COLO668 (cell line): ENCODE data around the gene PCCA.

Experiments
- DNase-seq: peaks from one replicate; lab custom pipeline; 2025; ENCODE audit not compliant: unreplicated experiment; lab: John Stamatoyannopoulos, UW

PCCA gene

GRCh38 chr13:100398360-100398759 is 309.5 kb downstream of the PCCA start:
- no peak for DNase-seq

GRCh38 chr13:100399455-100399854 is 310.6 kb downstream of the PCCA start:
- no peak for DNase-seq

GRCh38 chr13:100403675-100404074 is 314.8 kb downstream of the PCCA start:
- DNase-seq, result no peak

- no peak for DNase-seq
Measured at GRCh38 chr13:100409132-100409531, 320.2 kb downstream of the PCCA start.

- DNase-seq, result no peak
Measured at GRCh38 chr13:100423375-100423774, 334.5 kb downstream of the PCCA start.

GRCh38 chr13:100428986-100429385 is 340.1 kb downstream of the PCCA start:
- DNase-seq, result no peak

GRCh38 chr13:100432611-100433010 is 343.7 kb downstream of the PCCA start:
- no peak for DNase-seq

- no peak for DNase-seq
Measured at GRCh38 chr13:100433475-100433874, 344.6 kb downstream of the PCCA start.

- DNase-seq, result no peak
Measured at GRCh38 chr13:100434010-100434763, 345.3 kb downstream of the PCCA start.

- no peak for DNase-seq
Measured at GRCh38 chr13:100436099-100436498, 347.2 kb downstream of the PCCA start.

GRCh38 chr13:100438059-100438788 is 349.3 kb downstream of the PCCA start:
- DNase-seq, result no peak

GRCh38 chr13:100439247-100439970 is 350.5 kb downstream of the PCCA start:
- no peak for DNase-seq

GRCh38 chr13:100440751-100441425 is 352.0 kb downstream of the PCCA start:
- no peak for DNase-seq

- no peak for DNase-seq
Measured at GRCh38 chr13:100442095-100442832, 353.4 kb downstream of the PCCA start.

- DNase-seq, result no peak
Measured at GRCh38 chr13:100443278-100443997, 354.5 kb downstream of the PCCA start.

- DNase-seq, result no peak
Measured at GRCh38 chr13:100443998-100444328, 355.1 kb downstream of the PCCA start.

GRCh38 chr13:100447831-100448230 is 358.9 kb downstream of the PCCA start:
- DNase-seq, result no peak

GRCh38 chr13:100451923-100452322 is 363.0 kb downstream of the PCCA start:
- no peak for DNase-seq

GRCh38 chr13:100454876-100455275 is 366.0 kb downstream of the PCCA start:
- DNase-seq, result no peak

GRCh38 chr13:100458673-100459072 is 369.8 kb downstream of the PCCA start:
- DNase-seq, result no peak
